Neuronal stem cell (in vitro differentiated cells): ENCODE data around the gene UNC45A.

Experiments
- DNase-seq: peaks from one replicate; pipeline ENCODE4 v3.0.0-alpha.2; 2013; ENCODE audit warnings: low spot score
- H2AFZ ChIP-seq: one replicate; pipeline ENCODE4 v1.6.1; 2013; ENCODE audit warnings: mild to moderate bottlenecking, low read length, inconsistent platforms
- H2AK5ac ChIP-seq: 2 replicates; pipeline ENCODE4 v1.6.1; 2013; ENCODE audit warnings: low read depth, mild to moderate bottlenecking, inconsistent platforms, low read length, moderate library complexity, mixed read lengths
- H2BK120ac ChIP-seq: 2 replicates; pipeline ENCODE4 v1.6.1; 2013; ENCODE audit warnings: low read depth, mild to moderate bottlenecking, inconsistent platforms, low read length, moderate library complexity, mixed read lengths
- H2BK12ac ChIP-seq: one replicate; pipeline ENCODE4 v1.6.1; 2013; ENCODE audit warnings: low read length, inconsistent platforms
- H2BK15ac ChIP-seq: 2 replicates; pipeline ENCODE4 v1.6.1; 2013; ENCODE audit warnings: mild to moderate bottlenecking, low read length, inconsistent platforms, mixed read lengths
- H2BK5ac ChIP-seq: one replicate; pipeline ENCODE4 v1.6.1; 2013; ENCODE audit warnings: inconsistent platforms, mild to moderate bottlenecking, low read length, moderate library complexity
- H3K14ac ChIP-seq: one replicate; pipeline ENCODE4 v1.6.1; 2013; ENCODE audit warnings: low read length, inconsistent platforms
- H3K18ac ChIP-seq: 2 replicates; pipeline ENCODE4 v1.6.1; 2013; ENCODE audit warnings: low read length, inconsistent platforms
- H3K23ac ChIP-seq: 2 replicates; pipeline ENCODE4 v1.6.1; 2013; ENCODE audit warnings: low read depth, mild to moderate bottlenecking, mixed read lengths, low read length, inconsistent platforms; ENCODE audit not compliant: poor library complexity
- H3K27ac ChIP-seq: replicated peaks from 3 replicates; pipeline ENCODE4 v1.5.1; 2013; ENCODE audit warnings: low read length, inconsistent platforms
- H3K27me3 ChIP-seq, 3 experiments: 2 replicates each; pipeline ENCODE4 v1.6.1; 2013; ENCODE audit warnings: low read length in 3 of 3, mild to moderate bottlenecking in 2 of 3, inconsistent platforms in 1 of 3, low read depth in 1 of 3, mixed read lengths in 1 of 3, moderate library complexity in 1 of 3; ENCODE audit not compliant: control insufficient read depth in 3 of 3, insufficient read depth in 3 of 3
- H3K36me3 ChIP-seq, 2 donors: replicated peaks in 1 of 2; 2 replicates each; pipeline ENCODE4 v1.6.1; 2013; ENCODE audit warnings: low read length in 2 of 2; ENCODE audit not compliant: control insufficient read depth in 2 of 2, insufficient read depth in 2 of 2
- H3K4ac ChIP-seq: 2 replicates; pipeline ENCODE4 v1.6.1; 2013; ENCODE audit warnings: inconsistent platforms, mild to moderate bottlenecking, low read length, moderate library complexity
- H3K4me1 ChIP-seq, 2 donors: 1 replicate in 1 of 2; 2 replicates in 1 of 2; pipeline ENCODE4 v1.6.1; 2013; ENCODE audit warnings: low read length in 2 of 2, low read depth in 1 of 2; ENCODE audit not compliant: control insufficient read depth in 2 of 2, insufficient read depth in 1 of 2
- H3K4me2 ChIP-seq: one replicate; pipeline ENCODE4 v1.6.1; 2013; ENCODE audit warnings: mild to moderate bottlenecking, low read length, inconsistent platforms; ENCODE audit not compliant: insufficient read depth, poor library complexity, severe bottlenecking
- H3K4me3 ChIP-seq, 2 donors: 2 replicates each; pipeline ENCODE4 v1.5.1; 2013; ENCODE audit warnings: low read length in 2 of 2, mild to moderate bottlenecking in 2 of 2, inconsistent platforms in 1 of 2, moderate library complexity in 1 of 2
- H3K79me1 ChIP-seq: one replicate; pipeline ENCODE4 v1.6.1; 2013; ENCODE audit warnings: low read depth, mild to moderate bottlenecking, inconsistent platforms, low read length, moderate library complexity
- H3K9ac ChIP-seq: one replicate; pipeline ENCODE4 v1.6.1; 2013; ENCODE audit warnings: mild to moderate bottlenecking, low read depth, low read length, inconsistent platforms; ENCODE audit not compliant: poor library complexity
- H3K9me3 ChIP-seq, 2 donors: replicated peaks in 1 of 2; 2 replicates each; pipeline versions ENCODE3 to v1.6.1; 2013; ENCODE audit warnings: low read length in 2 of 2, mild to moderate bottlenecking in 2 of 2, inconsistent platforms in 1 of 2, low read depth in 1 of 2, mixed read lengths in 1 of 2, moderate library complexity in 1 of 2; ENCODE audit not compliant: control insufficient read depth in 2 of 2, insufficient read depth in 1 of 2
- H4K8ac ChIP-seq: one replicate; pipeline ENCODE4 v1.6.1; 2013; ENCODE audit warnings: low read depth, mild to moderate bottlenecking, inconsistent platforms, low read length, moderate library complexity
- H4K91ac ChIP-seq: one replicate; pipeline ENCODE4 v1.6.1; 2013; ENCODE audit warnings: low read length, low read depth, mild to moderate bottlenecking, inconsistent platforms; ENCODE audit not compliant: poor library complexity
- whole genome bisulfite sequencing, 2 donors: extraction: QIAGEN DNeasy Blood & Tissue Kit; methylation state at CpG; one replicate each; pipeline ENCODE4 v1.1.7; 2013; ENCODE audit warnings: missing lambda C conversion rate in 2 of 2, mixed read lengths in 1 of 2; ENCODE audit not compliant: insufficient read length in 2 of 2, insufficient replicate concordance in 1 of 2; ENCODE audit errors: extremely low coverage in 2 of 2; 5-methylcytosine and 5-hydroxymethylcytosine counted together

UNC45A gene

DNA sequence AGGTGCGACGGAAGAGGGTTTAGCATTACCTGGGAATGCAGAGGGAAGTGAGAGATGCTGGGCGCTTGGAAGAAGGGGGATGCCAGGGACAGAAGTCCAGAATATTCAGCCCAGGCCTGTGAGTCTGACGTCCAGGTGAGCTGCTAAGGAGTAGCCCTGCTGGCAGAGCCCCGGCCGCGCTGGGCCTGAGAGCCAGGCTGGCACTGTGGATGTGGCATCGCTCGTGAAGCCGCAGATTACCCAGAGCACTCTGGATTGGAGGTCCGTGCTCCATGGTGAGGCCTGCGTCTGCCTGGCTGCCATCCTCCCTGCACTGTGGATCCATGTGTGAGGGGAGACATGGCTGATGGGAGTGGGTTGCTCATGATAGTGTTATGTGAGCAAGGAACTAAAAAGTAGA, 17.5 kb upstream of the UNC45A start:
- no peak overlapping the region for H3K14ac ChIP-seq
- H2BK5ac ChIP-seq, result no peak overlapping the region
- H3K27me3 ChIP-seq, result no peaks in the 10 kb centered on the region
- H2BK12ac ChIP-seq, result no peak overlapping the region
- no peak overlapping the region for H3K9ac ChIP-seq
- no peak overlapping the region for H3K18ac ChIP-seq
- no peak overlapping the region for H4K8ac ChIP-seq
- H2BK15ac ChIP-seq, result no peak overlapping the region
- no peak overlapping the region for H3K4ac ChIP-seq
- H4K91ac ChIP-seq, result no peak overlapping the region
- H2AFZ ChIP-seq, result no peak overlapping the region
- H3K27ac ChIP-seq, result no peak overlapping the region
- no peak overlapping the region for H2AK5ac ChIP-seq
- no peaks in the 10 kb centered on the region for H3K4me1 ChIP-seq
- no peak for DNase-seq
- WGBS, 2 donors, result no CpG with 5 or more reads among the region's 12 CpGs
- peaks cover 55 to 89% of the 10 kb centered on the region in 2 donors for H3K36me3 ChIP-seq
- no peaks in the 10 kb centered on the region for H3K9me3 ChIP-seq
- no peaks in the 10 kb centered on the region for H3K79me1 ChIP-seq
- no peak overlapping the region for H2BK120ac ChIP-seq
- no peak overlapping the region for H3K23ac ChIP-seq
- no peak overlapping the region for H3K4me3 ChIP-seq
- H3K4me2 ChIP-seq, result no peak overlapping the region

DNA sequence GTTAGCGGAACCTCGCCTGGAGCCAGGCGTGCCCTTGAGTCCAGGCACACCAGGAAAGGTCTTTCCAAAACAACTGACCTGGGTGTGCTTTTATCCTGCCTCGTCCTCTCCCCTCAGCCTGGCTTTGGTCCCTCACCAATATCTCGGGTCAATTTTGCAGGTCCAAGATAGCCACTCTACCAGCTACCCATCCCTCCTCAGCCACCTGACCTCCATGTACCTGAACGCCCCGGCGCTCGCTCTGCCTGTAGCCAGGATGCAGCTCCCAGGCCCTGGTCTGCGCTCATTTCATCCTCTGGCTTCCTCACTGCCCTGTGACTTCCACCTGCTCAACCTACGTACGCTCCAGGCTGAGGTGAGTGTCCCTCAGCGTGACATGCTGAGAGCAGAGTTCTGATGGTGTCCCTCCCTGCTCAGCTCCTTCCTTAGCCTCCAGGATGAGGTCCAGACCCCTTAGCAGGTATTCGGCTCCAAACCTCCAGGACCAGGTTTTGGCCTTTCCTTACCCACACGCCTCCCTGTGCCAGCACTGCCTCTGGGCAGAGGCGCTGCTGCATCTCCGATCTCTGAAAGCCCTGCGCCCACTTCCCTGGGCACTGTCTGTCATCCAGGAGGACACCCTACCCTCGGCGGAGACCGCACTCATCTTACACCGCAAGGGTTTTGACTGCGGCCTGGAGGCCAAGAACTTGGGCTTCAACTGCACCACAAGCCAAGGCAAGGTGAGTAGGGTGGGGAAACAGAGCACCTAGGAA, 16.9 kb upstream of the UNC45A start:
- Histone ChIP-seq H2BK15ac (no peak overlapping the region), H3K4me3 (no peak overlapping the region), H3K27ac (no peak overlapping the region), H3K4me2 (no peak overlapping the region), H4K91ac (no peak overlapping the region), H2BK12ac (no peak overlapping the region), H3K4me1 (no peaks in the 10 kb centered on the region), H3K36me3 (peaks cover 48 to 83% of the 10 kb centered on the region in 2 donors), H3K14ac (peak overlapping the region; percentile 76), H3K9ac (peak overlapping the region; percentile 36), H3K18ac (no peak overlapping the region), H3K23ac (peak overlapping the region; percentile 34), H2AFZ (no peak overlapping the region), H3K9me3 (no peaks in the 10 kb centered on the region), H2BK120ac (no peak overlapping the region), H4K8ac (no peak overlapping the region), H2AK5ac (no peak overlapping the region), H2BK5ac (no peak overlapping the region), H3K4ac (no peak overlapping the region), H3K79me1 (no peaks in the 10 kb centered on the region), H3K27me3 (no peaks in the 10 kb centered on the region)
- DNase-seq, result no peak
- WGBS, 2 donors, result no CpG with 5 or more reads among the region's 23 CpGs

DNA sequence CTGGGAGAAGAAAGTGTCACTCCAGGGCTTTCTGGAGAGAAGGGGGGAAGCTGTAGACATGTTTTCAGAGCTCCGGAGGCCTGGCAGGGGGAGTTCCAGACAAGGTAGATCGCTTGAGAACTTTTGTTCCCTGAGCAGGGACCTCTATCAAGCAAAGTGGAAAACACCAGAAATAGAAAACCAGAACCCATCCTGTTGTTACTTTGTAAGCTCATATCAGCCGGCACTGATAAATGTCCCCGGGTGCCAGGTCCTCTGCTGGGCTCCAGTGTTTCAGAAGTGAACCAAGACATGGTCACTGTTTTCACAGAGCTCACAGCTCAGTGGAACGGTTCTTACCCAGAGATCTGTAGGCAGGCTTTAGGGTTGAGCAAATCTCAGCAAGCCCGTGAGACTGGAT, 16.2 kb upstream of the UNC45A start:
- H3K23ac ChIP-seq, result no peak overlapping the region
- H3K9ac ChIP-seq, result no peak overlapping the region
- no peaks in the 10 kb centered on the region for H3K27me3 ChIP-seq
- H2BK5ac ChIP-seq, result no peak overlapping the region
- no peak overlapping the region for H3K14ac ChIP-seq
- H4K91ac ChIP-seq, result no peak overlapping the region
- no peak overlapping the region for H2BK120ac ChIP-seq
- H4K8ac ChIP-seq, result no peak overlapping the region
- no peak overlapping the region for H2AK5ac ChIP-seq
- no peak overlapping the region for H2BK15ac ChIP-seq
- H3K4me2 ChIP-seq, result no peak overlapping the region
- peaks cover 42 to 76% of the 10 kb centered on the region in 2 donors for H3K36me3 ChIP-seq
- H3K18ac ChIP-seq, result no peak overlapping the region
- no peak overlapping the region for H3K4me3 ChIP-seq
- no peaks in the 10 kb centered on the region for H3K9me3 ChIP-seq
- no CpG with 5 or more reads among the region's 6 CpGs for WGBS, 2 donors
- no peaks in the 10 kb centered on the region for H3K4me1 ChIP-seq
- no peak overlapping the region for H3K4ac ChIP-seq
- no peak for DNase-seq
- no peak overlapping the region for H2BK12ac ChIP-seq
- H3K79me1 ChIP-seq, result no peaks in the 10 kb centered on the region
- H3K27ac ChIP-seq, result no peak overlapping the region
- no peak overlapping the region for H2AFZ ChIP-seq

DNA sequence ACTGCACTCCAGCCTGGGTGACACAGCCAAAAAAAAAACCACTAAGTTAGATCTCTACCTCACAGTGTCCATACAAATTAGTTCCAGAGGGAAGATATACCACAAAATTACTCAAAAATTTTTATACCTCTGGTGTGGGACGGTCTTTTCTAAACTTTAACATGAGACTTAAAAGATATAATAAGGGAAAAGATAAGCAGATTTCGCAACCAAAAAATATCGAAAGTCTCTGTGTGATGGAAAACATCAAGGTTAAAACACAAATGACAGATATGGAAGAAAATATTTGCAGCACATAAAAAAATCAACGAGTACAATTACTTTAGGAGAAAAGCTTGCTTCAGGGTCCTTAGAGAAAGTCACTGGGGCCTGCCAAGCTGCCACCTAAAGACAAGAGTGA, 13.2 kb upstream of the UNC45A start:
- no peak overlapping the region for H3K14ac ChIP-seq
- H4K8ac ChIP-seq, result no peak overlapping the region
- H3K4me1 ChIP-seq, result peaks cover 0 to 3% of the 10 kb centered on the region in 2 donors
- H3K4me3 ChIP-seq, result no peak overlapping the region
- WGBS, 2 donors, result no CpG with 5 or more reads among the region's 4 CpGs
- H2BK15ac ChIP-seq, result no peak overlapping the region
- H2AK5ac ChIP-seq, result no peak overlapping the region
- H2BK120ac ChIP-seq, result no peak overlapping the region
- H3K9ac ChIP-seq, result no peak overlapping the region
- H3K4ac ChIP-seq, result no peak overlapping the region
- H4K91ac ChIP-seq, result no peak overlapping the region
- no peak overlapping the region for H3K18ac ChIP-seq
- H3K79me1 ChIP-seq, result no peaks in the 10 kb centered on the region
- no peak overlapping the region for H2BK12ac ChIP-seq
- no peaks in the 10 kb centered on the region for H3K27me3 ChIP-seq
- peaks cover 27 to 47% of the 10 kb centered on the region in 2 donors for H3K36me3 ChIP-seq
- H3K9me3 ChIP-seq, result no peaks in the 10 kb centered on the region
- H2AFZ ChIP-seq, result no peak overlapping the region
- H3K23ac ChIP-seq, result no peak overlapping the region
- no peak overlapping the region for H2BK5ac ChIP-seq
- H3K27ac ChIP-seq, result no peak overlapping the region
- H3K4me2 ChIP-seq, result no peak overlapping the region
- DNase-seq, result no peak
